Measurements from ENCODE around the gene USP25. TPM values are rescaled to one million over a fixed set of nuclear protein-coding genes. Genes with fewer than 3 reads are reported as not detected.
"Not testable (repeated sequence)": the region's sequence is repeated elsewhere in the genome, so short reads cannot be mapped to it uniquely, and the experiment has no call there.

The USP25 gene
- total RNA-seq, 1 donor from 2014 or later: 45.2 TPM

DNA sequence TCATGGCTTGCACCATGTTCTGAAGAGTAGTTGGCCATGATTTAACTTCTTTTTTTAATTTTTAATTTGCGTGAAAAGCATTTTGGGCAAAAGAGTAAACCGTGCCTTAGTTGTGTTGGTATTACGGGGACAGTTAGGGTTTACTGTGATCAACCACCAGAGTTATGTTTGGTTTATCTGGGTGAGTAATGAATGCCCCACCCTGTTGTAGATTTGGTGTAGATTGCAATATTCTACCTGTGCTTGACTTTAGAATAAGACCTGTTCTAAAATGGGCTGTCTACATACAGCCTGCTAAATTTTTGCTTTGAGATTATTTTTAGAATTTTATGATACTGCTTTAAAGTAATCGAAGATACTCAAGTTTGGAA lies 1.4 kb downstream of the USP25 start:
- no peak for DNase-seq (ENCODE audit: extremely low spot score, unreplicated experiment)
- TF ChIP-seq, protein P1, sequence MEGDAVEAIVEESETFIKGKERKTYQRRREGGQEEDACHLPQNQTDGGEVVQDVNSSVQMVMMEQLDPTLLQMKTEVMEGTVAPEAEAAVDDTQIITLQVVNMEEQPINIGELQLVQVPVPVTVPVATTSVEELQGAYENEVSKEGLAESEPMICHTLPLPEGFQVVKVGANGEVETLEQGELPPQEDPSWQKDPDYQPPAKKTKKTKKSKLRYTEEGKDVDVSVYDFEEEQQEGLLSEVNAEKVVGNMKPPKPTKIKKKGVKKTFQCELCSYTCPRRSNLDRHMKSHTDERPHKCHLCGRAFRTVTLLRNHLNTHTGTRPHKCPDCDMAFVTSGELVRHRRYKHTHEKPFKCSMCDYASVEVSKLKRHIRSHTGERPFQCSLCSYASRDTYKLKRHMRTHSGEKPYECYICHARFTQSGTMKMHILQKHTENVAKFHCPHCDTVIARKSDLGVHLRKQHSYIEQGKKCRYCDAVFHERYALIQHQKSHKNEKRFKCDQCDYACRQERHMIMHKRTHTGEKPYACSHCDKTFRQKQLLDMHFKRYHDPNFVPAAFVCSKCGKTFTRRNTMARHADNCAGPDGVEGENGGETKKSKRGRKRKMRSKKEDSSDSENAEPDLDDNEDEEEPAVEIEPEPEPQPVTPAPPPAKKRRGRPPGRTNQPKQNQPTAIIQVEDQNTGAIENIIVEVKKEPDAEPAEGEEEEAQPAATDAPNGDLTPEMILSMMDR (IDR thresholded peaks at IDR 0.05): no peak
- peak overlapping the region; percentile 88 for H3K4me3 Mint-ChIP-seq (ENCODE audit: unreplicated experiment)
- H3K9me3 Mint-ChIP-seq (ENCODE audit: unreplicated experiment): no peaks in the 10 kb centered on the region
- H3K4me1 Mint-ChIP-seq (ENCODE audit: unreplicated experiment): peaks cover 37% of the 10 kb centered on the region
- peak overlapping the region; percentile 82 for H3K27ac Mint-ChIP-seq (ENCODE audit: unreplicated experiment)
- H3K36me3 Mint-ChIP-seq (ENCODE audit: unreplicated experiment): no peaks in the 10 kb centered on the region
- no peaks in the 10 kb centered on the region for H3K27me3 Mint-ChIP-seq (ENCODE audit: unreplicated experiment)

DNA sequence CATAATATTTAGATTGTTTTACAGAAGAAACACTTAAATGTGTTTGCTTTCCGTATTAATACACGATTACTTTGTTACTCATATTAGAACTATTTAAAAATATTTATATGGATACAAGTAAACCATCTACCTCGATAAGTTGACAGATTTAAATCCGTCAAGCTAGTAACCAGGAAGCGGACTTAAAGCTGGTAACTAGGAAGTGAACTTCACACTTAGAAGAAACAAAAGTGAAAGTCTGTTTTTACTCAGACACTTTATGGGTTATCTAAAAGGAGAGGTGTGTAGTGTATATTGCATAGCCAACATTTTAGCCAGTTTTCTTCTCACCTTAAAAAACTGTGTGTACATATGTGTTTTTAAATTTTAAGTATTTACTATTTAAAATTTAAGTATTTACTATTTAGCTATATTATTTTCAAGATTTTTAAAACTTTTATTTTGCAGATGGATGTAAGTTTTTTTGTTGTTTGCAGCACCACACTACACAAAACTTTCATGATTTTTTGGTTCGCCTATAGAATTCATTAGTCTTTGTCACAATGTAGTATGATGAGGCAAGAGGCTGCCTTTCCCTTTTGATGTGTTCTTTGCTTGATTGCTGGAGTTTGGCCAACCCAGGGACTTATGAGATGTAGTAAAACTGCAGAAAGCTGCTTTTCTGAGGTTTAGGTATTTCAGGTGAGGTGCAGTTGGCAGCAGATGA lies 2.7 kb downstream of the USP25 start:
- Mint-ChIP-seq H3K4me1 (ENCODE audit: unreplicated experiment) (peaks cover 41% of the 10 kb centered on the region), H3K27me3 (ENCODE audit: unreplicated experiment) (no peaks in the 10 kb centered on the region), H3K36me3 (ENCODE audit: unreplicated experiment) (peaks cover 4% of the 10 kb centered on the region), H3K27ac (ENCODE audit: unreplicated experiment) (peak overlapping the region; percentile 82), H3K4me3 (ENCODE audit: unreplicated experiment) (peak overlapping the region; percentile 88), H3K9me3 (ENCODE audit: unreplicated experiment) (peaks cover 1% of the 10 kb centered on the region)
- TF ChIP-seq, protein P1 (IDR thresholded peaks at IDR 0.05): no peak
- no peak for DNase-seq (ENCODE audit: extremely low spot score, unreplicated experiment)

DNA sequence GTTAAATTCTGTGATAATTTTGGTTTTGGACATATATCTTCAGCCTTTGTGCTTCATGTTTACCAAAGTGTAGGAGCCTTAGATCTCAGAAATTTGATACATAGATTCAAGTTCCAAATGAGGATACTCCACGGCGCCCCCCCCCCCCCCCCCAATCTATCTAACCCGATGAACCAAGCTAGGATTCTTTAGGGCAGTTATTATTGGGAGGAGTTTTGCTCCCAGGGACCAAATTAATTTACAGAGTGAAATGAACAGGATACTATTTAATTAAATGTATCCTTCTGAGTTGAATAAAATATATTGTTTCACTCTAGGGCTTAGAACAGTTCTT lies 3.2 kb downstream of the USP25 start:
- Mint-ChIP-seq H3K4me3 (ENCODE audit: unreplicated experiment) (peak overlapping the region; percentile 88), H3K27ac (ENCODE audit: unreplicated experiment) (peak overlapping the region; percentile 39)
- TF ChIP-seq, protein P1 (IDR thresholded peaks at IDR 0.05): no peak

DNA sequence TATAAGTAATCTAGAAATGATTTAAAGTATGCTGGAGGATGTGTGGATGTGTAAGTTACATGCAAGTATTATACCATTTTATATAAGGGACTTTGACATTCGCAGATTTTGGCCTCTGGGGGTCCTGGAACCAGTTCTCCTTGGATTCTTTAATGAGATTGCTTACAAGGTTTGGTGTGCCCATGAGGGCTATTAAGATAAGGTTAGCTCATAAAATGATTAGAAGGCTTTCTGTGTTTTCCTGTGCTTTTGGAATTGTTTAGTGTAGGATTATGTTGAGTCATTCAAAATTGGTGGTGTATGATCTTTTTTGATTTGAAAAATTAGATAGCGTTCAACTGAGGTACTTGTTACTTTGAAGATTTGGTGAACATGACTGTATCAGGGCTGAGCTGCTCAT lies 5.6 kb downstream of the USP25 start:
- peaks cover 60% of the 10 kb centered on the region for H3K4me1 Mint-ChIP-seq (ENCODE audit: unreplicated experiment)

More for the DNA sequence above, 3.2 kb downstream of the USP25 start:
- H3K27me3 Mint-ChIP-seq (ENCODE audit: unreplicated experiment): no peaks in the 10 kb centered on the region
- peaks cover 41% of the 10 kb centered on the region for H3K4me1 Mint-ChIP-seq (ENCODE audit: unreplicated experiment)
- DNase-seq (ENCODE audit: extremely low spot score, unreplicated experiment): no peak
- H3K36me3 Mint-ChIP-seq (ENCODE audit: unreplicated experiment): peaks cover 9% of the 10 kb centered on the region
- H3K9me3 Mint-ChIP-seq (ENCODE audit: unreplicated experiment): peaks cover 7% of the 10 kb centered on the region

DNA sequence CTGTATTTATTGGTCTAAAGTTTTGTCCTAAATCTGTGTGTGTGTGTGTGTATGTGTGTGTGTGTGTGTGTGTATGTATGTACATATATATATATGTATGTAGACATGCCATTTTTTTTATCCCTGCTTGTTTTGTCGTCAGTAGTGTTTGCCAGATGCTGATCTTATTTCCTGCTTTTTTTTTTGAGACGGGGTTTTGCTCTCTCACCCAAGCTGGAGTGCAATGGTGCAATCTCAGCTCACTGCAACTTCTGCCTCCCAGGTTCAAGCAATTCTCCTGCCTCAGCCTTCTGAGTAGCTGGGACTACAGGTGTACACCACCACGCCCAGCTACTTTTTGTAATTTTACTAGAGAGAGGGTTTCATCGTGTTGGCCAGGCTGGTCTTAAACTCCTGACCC lies 6.1 kb downstream of the USP25 start:
- DNase-seq (ENCODE audit: extremely low spot score, unreplicated experiment); H3K9me3 Mint-ChIP-seq (ENCODE audit: unreplicated experiment); H3K27ac Mint-ChIP-seq (ENCODE audit: unreplicated experiment); H3K4me3 Mint-ChIP-seq (ENCODE audit: unreplicated experiment); H3K27me3 Mint-ChIP-seq (ENCODE audit: unreplicated experiment): not testable (repeated sequence)
- H3K4me1 Mint-ChIP-seq (ENCODE audit: unreplicated experiment): peaks cover 64% of the 10 kb centered on the region
- H3K36me3 Mint-ChIP-seq (ENCODE audit: unreplicated experiment): peaks cover 12% of the 10 kb centered on the region

More for the DNA sequence above, 5.6 kb downstream of the USP25 start:
- Mint-ChIP-seq H3K9me3 (ENCODE audit: unreplicated experiment) (peaks cover 9% of the 10 kb centered on the region), H3K27ac (ENCODE audit: unreplicated experiment) (no peak overlapping the region), H3K4me3 (ENCODE audit: unreplicated experiment) (no peak overlapping the region), H3K36me3 (ENCODE audit: unreplicated experiment) (peaks cover 12% of the 10 kb centered on the region), H3K27me3 (ENCODE audit: unreplicated experiment) (no peaks in the 10 kb centered on the region)
- TF ChIP-seq, protein P1 (IDR thresholded peaks at IDR 0.05): no peak
- no peak for DNase-seq (ENCODE audit: extremely low spot score, unreplicated experiment)

DNA sequence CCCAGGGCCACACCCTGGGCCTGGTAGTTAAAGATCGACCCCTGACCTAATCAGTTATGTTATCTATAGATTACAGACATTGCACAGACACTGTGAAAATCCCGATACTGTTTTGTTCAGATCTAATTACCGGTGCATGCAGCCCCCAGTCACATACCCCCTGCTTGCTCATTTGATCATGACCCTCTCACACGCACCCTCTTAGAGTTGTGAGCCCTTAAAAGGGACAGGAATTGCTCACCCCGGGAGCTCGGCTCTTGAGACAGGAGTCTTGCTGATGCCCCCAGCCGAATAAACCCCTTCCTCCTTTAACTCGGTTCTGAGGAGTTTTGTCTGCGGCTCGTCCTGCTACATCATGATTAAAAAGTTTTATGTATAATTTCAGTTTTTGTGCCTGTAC lies 9.0 kb downstream of the USP25 start:
- H3K9me3 Mint-ChIP-seq (ENCODE audit: unreplicated experiment); H3K27me3 Mint-ChIP-seq (ENCODE audit: unreplicated experiment); H3K27ac Mint-ChIP-seq (ENCODE audit: unreplicated experiment); DNase-seq (ENCODE audit: extremely low spot score, unreplicated experiment); H3K4me3 Mint-ChIP-seq (ENCODE audit: unreplicated experiment): not testable (repeated sequence)
- peaks cover 57% of the 10 kb centered on the region for H3K4me1 Mint-ChIP-seq (ENCODE audit: unreplicated experiment)
- H3K36me3 Mint-ChIP-seq (ENCODE audit: unreplicated experiment): peaks cover 19% of the 10 kb centered on the region
